Thyroid gland (tissue), 4 donors: ENCODE measurements around the gene FASLG.

Experiments used
- POLR2A ChIP-seq, 2 donors: fragments of 450-650 bp; IDR thresholded peaks; one replicate each; pipeline ENCODE4 v1.6.1; 2017; ENCODE audit warnings: antibody characterized with exemption in 2 of 2, mild to moderate bottlenecking in 2 of 2, moderate library complexity in 1 of 2
- TF ChIP-seq, protein P1 (sequence below), 6 experiments: fragments of 200-600 bp in 3 of 6; fragments of 450-650 bp in 3 of 6; sonication (generic) in 3 of 6; IDR thresholded peaks; one replicate each; pipeline ENCODE4 v1.5.1; 2016 to 2019; ENCODE audit warnings: antibody characterized with exemption in 6 of 6, mild to moderate bottlenecking in 2 of 6, inconsistent platforms in 1 of 6, moderate library complexity in 1 of 6

DNA sequence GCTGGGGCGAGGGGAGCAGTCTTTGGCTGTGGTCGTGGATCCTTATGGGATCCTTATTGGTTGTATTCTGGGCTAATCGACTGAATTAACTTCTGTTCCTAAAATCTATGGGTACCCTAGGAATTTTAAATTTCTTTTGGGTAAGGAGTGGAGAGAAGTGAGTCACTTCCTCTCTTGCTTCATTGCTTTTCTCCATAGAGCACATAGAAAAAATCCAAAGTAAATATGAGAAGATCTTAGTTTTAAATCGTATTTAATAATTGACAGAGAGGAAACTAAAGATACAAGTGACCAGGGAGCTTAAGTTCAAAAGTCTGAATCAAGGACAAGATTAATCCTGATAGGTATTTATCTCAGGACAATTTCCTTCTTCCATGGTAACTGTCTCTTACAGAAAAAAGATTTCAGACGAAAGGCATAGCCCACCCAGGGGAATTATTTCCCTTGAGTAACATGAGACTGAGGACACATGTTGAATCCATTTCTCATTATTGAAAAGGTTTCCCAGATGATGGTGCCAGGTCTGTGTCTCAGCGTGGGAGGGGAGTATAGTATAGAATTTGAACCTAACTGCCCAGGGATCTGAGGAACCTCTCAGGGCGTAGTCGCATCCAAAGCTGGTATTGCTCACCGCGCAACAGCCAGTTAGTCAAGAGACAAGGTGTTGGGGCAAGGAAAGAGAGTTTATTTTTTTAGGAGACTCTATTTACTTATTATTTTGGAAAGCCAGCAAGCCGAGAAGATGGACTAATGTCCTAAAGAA, 28.7 kb upstream of the FASLG start:
- TF ChIP-seq, protein P1, sequence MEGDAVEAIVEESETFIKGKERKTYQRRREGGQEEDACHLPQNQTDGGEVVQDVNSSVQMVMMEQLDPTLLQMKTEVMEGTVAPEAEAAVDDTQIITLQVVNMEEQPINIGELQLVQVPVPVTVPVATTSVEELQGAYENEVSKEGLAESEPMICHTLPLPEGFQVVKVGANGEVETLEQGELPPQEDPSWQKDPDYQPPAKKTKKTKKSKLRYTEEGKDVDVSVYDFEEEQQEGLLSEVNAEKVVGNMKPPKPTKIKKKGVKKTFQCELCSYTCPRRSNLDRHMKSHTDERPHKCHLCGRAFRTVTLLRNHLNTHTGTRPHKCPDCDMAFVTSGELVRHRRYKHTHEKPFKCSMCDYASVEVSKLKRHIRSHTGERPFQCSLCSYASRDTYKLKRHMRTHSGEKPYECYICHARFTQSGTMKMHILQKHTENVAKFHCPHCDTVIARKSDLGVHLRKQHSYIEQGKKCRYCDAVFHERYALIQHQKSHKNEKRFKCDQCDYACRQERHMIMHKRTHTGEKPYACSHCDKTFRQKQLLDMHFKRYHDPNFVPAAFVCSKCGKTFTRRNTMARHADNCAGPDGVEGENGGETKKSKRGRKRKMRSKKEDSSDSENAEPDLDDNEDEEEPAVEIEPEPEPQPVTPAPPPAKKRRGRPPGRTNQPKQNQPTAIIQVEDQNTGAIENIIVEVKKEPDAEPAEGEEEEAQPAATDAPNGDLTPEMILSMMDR (IDR thresholded peaks at IDR 0.05): no peak
- TF ChIP-seq POLR2A (IDR thresholded peaks at IDR 0.05): no peak
